B cell (primary cell): Measurements from ENCODE around the gene SLC23A2.

ENCODE experiments used
- EZH2 ChIP-seq: IDR thresholded peaks from 2 replicates; pipeline ENCODE4 v1.6.1; 2012; ENCODE audit warnings: borderline replicate concordance, low read depth, mild to moderate bottlenecking, moderate library complexity, low read length; ENCODE audit not compliant: insufficient read depth, poor library complexity, severe bottlenecking
- TF ChIP-seq, protein P1 (sequence below): fragments of 200-600 bp; IDR thresholded peaks from one replicate; pipeline ENCODE4 v1.8.0; 2022; ENCODE audit warnings: antibody characterized with exemption, mild to moderate bottlenecking

DNA sequence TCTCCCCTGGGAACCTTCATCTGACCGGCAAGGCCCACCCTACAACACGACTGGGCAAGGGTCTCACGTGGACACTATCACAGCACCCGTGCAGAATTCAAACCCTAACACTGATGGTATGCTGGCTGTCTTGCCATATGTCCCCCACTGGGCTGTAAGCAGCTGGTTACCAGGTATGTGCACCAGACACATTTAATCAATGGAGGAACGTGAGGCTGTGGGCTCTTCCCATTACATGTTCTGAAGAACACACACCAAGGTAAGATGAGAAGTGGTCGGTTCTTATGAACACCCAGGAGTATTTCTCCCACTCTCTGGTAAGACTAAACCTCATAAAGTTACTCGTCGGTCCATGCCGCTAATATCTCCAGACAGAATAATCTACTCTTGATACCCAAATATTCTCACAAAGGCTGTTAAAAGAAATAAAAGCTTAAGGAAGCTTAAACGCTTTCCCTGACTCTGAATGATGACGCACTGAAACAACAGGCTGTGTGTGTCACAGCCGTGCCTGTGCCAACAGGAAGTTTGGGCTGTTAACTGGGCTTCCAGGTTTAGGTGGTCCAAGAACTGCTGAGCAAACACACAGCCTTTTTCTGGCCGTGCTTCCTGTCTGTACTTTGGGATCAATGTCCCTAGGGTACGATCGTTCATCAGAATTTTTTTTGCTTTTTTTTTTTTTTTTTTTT is 75.3 kb downstream of the SLC23A2 start:
- TF ChIP-seq, protein P1, sequence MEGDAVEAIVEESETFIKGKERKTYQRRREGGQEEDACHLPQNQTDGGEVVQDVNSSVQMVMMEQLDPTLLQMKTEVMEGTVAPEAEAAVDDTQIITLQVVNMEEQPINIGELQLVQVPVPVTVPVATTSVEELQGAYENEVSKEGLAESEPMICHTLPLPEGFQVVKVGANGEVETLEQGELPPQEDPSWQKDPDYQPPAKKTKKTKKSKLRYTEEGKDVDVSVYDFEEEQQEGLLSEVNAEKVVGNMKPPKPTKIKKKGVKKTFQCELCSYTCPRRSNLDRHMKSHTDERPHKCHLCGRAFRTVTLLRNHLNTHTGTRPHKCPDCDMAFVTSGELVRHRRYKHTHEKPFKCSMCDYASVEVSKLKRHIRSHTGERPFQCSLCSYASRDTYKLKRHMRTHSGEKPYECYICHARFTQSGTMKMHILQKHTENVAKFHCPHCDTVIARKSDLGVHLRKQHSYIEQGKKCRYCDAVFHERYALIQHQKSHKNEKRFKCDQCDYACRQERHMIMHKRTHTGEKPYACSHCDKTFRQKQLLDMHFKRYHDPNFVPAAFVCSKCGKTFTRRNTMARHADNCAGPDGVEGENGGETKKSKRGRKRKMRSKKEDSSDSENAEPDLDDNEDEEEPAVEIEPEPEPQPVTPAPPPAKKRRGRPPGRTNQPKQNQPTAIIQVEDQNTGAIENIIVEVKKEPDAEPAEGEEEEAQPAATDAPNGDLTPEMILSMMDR = no peak
- TF ChIP-seq EZH2 = no peak
